ENCODE results near the gene SYPL2. TPM values are rescaled to one million over a fixed set of nuclear protein-coding genes. Genes with fewer than 3 reads are reported as not detected.
A peak's percentile ranks its signal among the peaks of the same experiment; 100 is the strongest.

SYPL2 gene
- total RNA-seq, 1 donor from 2014 or later: 1.1 TPM

DNA sequence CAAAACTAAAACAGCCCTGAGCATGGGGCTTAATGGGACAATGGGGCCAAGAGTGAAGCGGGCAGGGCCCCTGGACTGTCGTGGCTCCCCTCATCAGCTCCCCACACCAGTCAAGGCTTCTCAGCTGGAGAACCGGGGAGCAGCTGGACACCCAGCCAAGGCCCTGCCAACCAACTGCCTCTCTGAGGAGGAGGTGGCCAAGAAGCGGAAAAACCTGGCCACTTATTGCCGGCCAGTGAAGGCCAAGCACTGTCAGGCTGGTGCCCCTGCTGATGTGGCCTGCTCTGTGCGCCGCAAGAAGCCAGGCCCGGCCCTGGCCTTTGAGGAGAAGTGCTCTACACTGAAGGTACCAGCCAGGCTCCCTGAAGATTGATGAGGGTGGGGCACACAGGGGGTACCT is 25.0 kb downstream of the SYPL2 start:
- Mint-ChIP-seq H3K36me3 (ENCODE audit: insufficient read depth) (peaks cover 10% of the 10 kb centered on the region), H3K4me1 (ENCODE audit: low read depth) (no peaks in the 10 kb centered on the region), H3K27ac (no peak overlapping the region), H3K27me3 (no peaks in the 10 kb centered on the region), H3K4me3 (ENCODE audit: low read depth) (no peak overlapping the region), H3K9me3 (ENCODE audit: low read depth) (no peaks in the 10 kb centered on the region)
- TF ChIP-seq CTCF (IDR thresholded peaks at IDR 0.05; ENCODE audit: unreplicated experiment): no peak
- DNase-seq (ENCODE audit: low spot score, unreplicated experiment): no peak

- no peak overlapping the region for H3K4me3 Mint-ChIP-seq (ENCODE audit: low read depth)
- H3K36me3 Mint-ChIP-seq (ENCODE audit: insufficient read depth): peaks cover 8% of the 10 kb centered on the region
- no peak overlapping the region for H3K27ac Mint-ChIP-seq
- no peak for TF ChIP-seq CTCF (IDR thresholded peaks at IDR 0.05; ENCODE audit: unreplicated experiment)
- H3K27me3 Mint-ChIP-seq: no peaks in the 10 kb centered on the region
- H3K4me1 Mint-ChIP-seq (ENCODE audit: low read depth): no peaks in the 10 kb centered on the region
- no peaks in the 10 kb centered on the region for H3K9me3 Mint-ChIP-seq (ENCODE audit: low read depth)
- no peak for DNase-seq (ENCODE audit: low spot score, unreplicated experiment)
These were observed 26.4 kb downstream of the SYPL2 start for GRCh38 chr1:109492779-109493178.

- peak overlapping the region; percentile 91 for H3K4me3 Mint-ChIP-seq (ENCODE audit: low read depth)
- H3K27ac Mint-ChIP-seq: no peak overlapping the region
- H3K36me3 Mint-ChIP-seq (ENCODE audit: insufficient read depth): peaks cover 4% of the 10 kb centered on the region
- H3K9me3 Mint-ChIP-seq (ENCODE audit: low read depth): no peaks in the 10 kb centered on the region
- no peaks in the 10 kb centered on the region for H3K4me1 Mint-ChIP-seq (ENCODE audit: low read depth)
- no peak for TF ChIP-seq CTCF (IDR thresholded peaks at IDR 0.05; ENCODE audit: unreplicated experiment)
- no peak for DNase-seq (ENCODE audit: low spot score, unreplicated experiment)
- H3K27me3 Mint-ChIP-seq: no peaks in the 10 kb centered on the region
These were observed 26.9 kb downstream of the SYPL2 start for GRCh38 chr1:109493227-109493626.

DNA sequence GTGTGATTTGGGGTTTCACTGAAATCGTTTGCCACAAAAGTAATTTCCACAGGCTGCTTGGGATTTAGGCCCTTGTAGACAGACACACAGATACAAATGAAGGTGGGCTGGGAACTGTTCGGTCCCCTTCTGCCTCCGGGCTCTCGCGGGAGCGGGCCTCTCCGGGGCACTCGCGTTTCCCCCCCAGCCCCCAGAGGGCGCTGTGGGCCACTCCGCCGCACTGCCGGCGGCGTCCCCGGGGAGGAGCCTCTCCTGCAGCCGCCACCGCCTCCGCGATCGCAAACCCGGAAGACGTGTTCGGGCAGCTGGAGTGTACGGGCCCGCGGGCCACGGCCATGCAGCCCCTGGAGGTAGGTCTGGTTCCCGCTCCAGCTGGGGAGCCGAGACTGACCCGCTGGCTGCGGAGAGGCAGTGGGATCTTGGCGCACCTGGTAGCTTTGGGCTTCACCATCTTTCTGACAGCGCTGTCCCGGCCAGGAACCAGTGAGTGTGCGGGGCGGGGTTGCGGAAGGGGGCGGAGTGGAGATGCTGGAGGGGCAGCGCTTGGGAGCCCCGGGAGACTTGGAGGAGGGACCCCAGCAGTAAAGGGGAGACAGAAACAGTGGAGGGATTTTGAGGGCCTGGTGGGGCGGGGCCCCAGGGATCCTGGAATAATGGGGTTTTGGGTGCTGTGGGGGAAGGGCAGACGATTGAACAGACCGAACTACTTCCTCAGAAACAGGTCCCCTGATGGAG is 27.6 kb downstream of the SYPL2 start, which contains the start of gene CYB561D1:
TSS of gene CYB561D1 (plus strand) at position 290 of the 735 bp plus-strand sequence. CDS start at position 336, 46 bp downstream.
- Mint-ChIP-seq H3K27ac (peak within 1 kb of the TSS; percentile 92), H3K27me3 (no peaks in the 10 kb centered on the region), H3K4me3 (ENCODE audit: low read depth) (peak within 1 kb of the TSS; percentile 91)

GRCh38 chr1:109495738-109496137 is 29.4 kb downstream of the SYPL2 start:
- H3K4me1 Mint-ChIP-seq (ENCODE audit: low read depth): no peaks in the 10 kb centered on the region
- no peaks in the 10 kb centered on the region for H3K9me3 Mint-ChIP-seq (ENCODE audit: low read depth)
- TF ChIP-seq CTCF (IDR thresholded peaks at IDR 0.05; ENCODE audit: unreplicated experiment): no peak
- no peaks in the 10 kb centered on the region for H3K27me3 Mint-ChIP-seq
- H3K4me3 Mint-ChIP-seq (ENCODE audit: low read depth): peak overlapping the region; percentile 91
- H3K36me3 Mint-ChIP-seq (ENCODE audit: insufficient read depth): peaks cover 3% of the 10 kb centered on the region
- no peak overlapping the region for H3K27ac Mint-ChIP-seq
- no peak for DNase-seq (ENCODE audit: low spot score, unreplicated experiment)

More for the DNA sequence above, 27.6 kb downstream of the SYPL2 start, which contains the start of gene CYB561D1:
- Mint-ChIP-seq H3K9me3 (ENCODE audit: low read depth) (no peaks in the 10 kb centered on the region), H3K4me1 (ENCODE audit: low read depth) (no peaks in the 10 kb centered on the region), H3K36me3 (ENCODE audit: insufficient read depth) (peaks cover 4% of the 10 kb centered on the region)
- peak; percentile 91 for DNase-seq (ENCODE audit: low spot score, unreplicated experiment)
- peak; percentile 95 for TF ChIP-seq CTCF (IDR thresholded peaks at IDR 0.05; ENCODE audit: unreplicated experiment)

Data from progenitor cell of endocrine pancreas (in vitro differentiated cells).